Osteocyte (in vitro differentiated cells): ENCODE data around the gene PCED1B. TPM values are rescaled to one million over a fixed set of nuclear protein-coding genes. Genes with fewer than 3 reads are reported as not detected.

ENCODE experiments used
- DNase-seq: peaks from one replicate; pipeline ENCODE4 v3.0.0; 2021; ENCODE audit warnings: mixed read lengths; ENCODE audit not compliant: unreplicated experiment; ENCODE audit errors: extremely low spot score
- H3K27ac Mint-ChIP-seq: one replicate; pipeline ENCODE4 v1.8.0; 2021; ENCODE audit warnings: mild to moderate bottlenecking, mixed read lengths; ENCODE audit not compliant: unreplicated experiment
- H3K27me3 Mint-ChIP-seq: one replicate; pipeline ENCODE4 v1.8.0; 2021; ENCODE audit warnings: mixed read lengths; ENCODE audit not compliant: unreplicated experiment
- H3K36me3 Mint-ChIP-seq: one replicate; pipeline ENCODE4 v1.8.0; 2021; ENCODE audit warnings: mixed read lengths; ENCODE audit not compliant: unreplicated experiment
- H3K4me1 Mint-ChIP-seq: one replicate; pipeline ENCODE4 v1.8.0; 2021; ENCODE audit warnings: mixed read lengths; ENCODE audit not compliant: unreplicated experiment
- H3K4me3 Mint-ChIP-seq: one replicate; pipeline ENCODE4 v1.8.0; 2021; ENCODE audit warnings: mild to moderate bottlenecking, moderate library complexity, mixed read lengths; ENCODE audit not compliant: unreplicated experiment
- H3K9me3 Mint-ChIP-seq: one replicate; pipeline ENCODE4 v1.8.0; 2021; ENCODE audit warnings: mixed read lengths; ENCODE audit not compliant: unreplicated experiment
- CTCF ChIP-seq: fragments of 200-600 bp; sonication (generic); IDR thresholded peaks from 2 replicates; pipeline ENCODE4 v1.5.0; 2021; ENCODE audit warnings: antibody characterized with exemption, mild to moderate bottlenecking, moderate library complexity
- total RNA-seq: library from RNA; stranded (reverse); gene quantifications from 2 replicates; pipeline ENCODE4 v1.2.1, GENCODE V29; 2021

Gene PCED1B
- total RNA-seq, 1 donor from 2014 or later, result 1.6 TPM

- no peak for DNase-seq
- Mint-ChIP-seq H3K27me3 (no peaks in the 10 kb centered on the region), H3K4me1 (peaks cover 56% of the 10 kb centered on the region), H3K4me3 (no peak overlapping the region), H3K27ac (peak overlapping the region; percentile 50), H3K36me3 (peaks cover 2% of the 10 kb centered on the region), H3K9me3 (peaks cover 3% of the 10 kb centered on the region)
- TF ChIP-seq CTCF, result no peak
Observed at GRCh38 chr12:47271800-47272239, 192.4 kb downstream of the PCED1B start.

- no peak for DNase-seq
- Mint-ChIP-seq H3K4me3 (no peak overlapping the region), H3K36me3 (peaks cover 2% of the 10 kb centered on the region), H3K4me1 (peaks cover 62% of the 10 kb centered on the region), H3K27ac (no peak overlapping the region), H3K9me3 (peaks cover 4% of the 10 kb centered on the region), H3K27me3 (no peaks in the 10 kb centered on the region)
- no peak for TF ChIP-seq CTCF
Observed at GRCh38 chr12:47272412-47273190, 193.2 kb downstream of the PCED1B start.

GRCh38 chr12:47273191-47273626 lies 193.8 kb downstream of the PCED1B start:
- H3K4me3 Mint-ChIP-seq, result no peak overlapping the region
- H3K27ac Mint-ChIP-seq, result no peak overlapping the region
- H3K27me3 Mint-ChIP-seq, result no peaks in the 10 kb centered on the region
- no peak for TF ChIP-seq CTCF
- no peak for DNase-seq
- H3K4me1 Mint-ChIP-seq, result peaks cover 68% of the 10 kb centered on the region
- H3K36me3 Mint-ChIP-seq, result peaks cover 2% of the 10 kb centered on the region
- H3K9me3 Mint-ChIP-seq, result peaks cover 8% of the 10 kb centered on the region

- Mint-ChIP-seq H3K36me3 (no peaks in the 10 kb centered on the region), H3K4me1 (peaks cover 71% of the 10 kb centered on the region), H3K4me3 (no peak overlapping the region), H3K27ac (peak overlapping the region; percentile 72), H3K27me3 (no peaks in the 10 kb centered on the region), H3K9me3 (peaks cover 5% of the 10 kb centered on the region)
- no peak for DNase-seq
- no peak for TF ChIP-seq CTCF
Observed at GRCh38 chr12:47274760-47275159, 195.3 kb downstream of the PCED1B start.

GRCh38 chr12:47276253-47276620 lies 196.8 kb downstream of the PCED1B start:
- no peak for TF ChIP-seq CTCF
- peaks cover 5% of the 10 kb centered on the region for H3K9me3 Mint-ChIP-seq
- H3K4me3 Mint-ChIP-seq, result no peak overlapping the region
- no peak overlapping the region for H3K27ac Mint-ChIP-seq
- DNase-seq, result no peak
- H3K4me1 Mint-ChIP-seq, result peaks cover 60% of the 10 kb centered on the region
- no peaks in the 10 kb centered on the region for H3K27me3 Mint-ChIP-seq
- no peaks in the 10 kb centered on the region for H3K36me3 Mint-ChIP-seq
